Frontal cortex (tissue), 4 donors: ENCODE data around the gene CAMK2B. TPM values are rescaled to one million over a fixed set of nuclear protein-coding genes. Genes with fewer than 3 reads are reported as not detected.

Source experiments
- DNase-seq, 2 donors: peaks; one replicate each; pipeline ENCODE4 v3.0.0; 2012; ENCODE audit warnings: low spot score in 2 of 2
- FAIRE-seq: peaks from 2 replicates; lab custom pipeline; 2012; peaks lifted over from hg19 to GRCh38; lab: Jason Lieb, UNC
- total RNA-seq: library from RNA; depleted of rRNA; stranded (reverse); fragments of >200 nt; gene quantifications from one replicate; pipeline ENCODE4 v1.2.3, GENCODE V29; 2014
- donor health status: control.
- donor health status: control.
- donor health status: control.

The CAMK2B gene
- total RNA-seq, 1 donor from 2014 or later: 99.5 TPM

GRCh38 chr7:44289341-44290251, 35.8 kb downstream of the CAMK2B start:
- DNase-seq (no peak), FAIRE-seq (no peak)

GRCh38 chr7:44288811-44289340, 36.5 kb downstream of the CAMK2B start:
- FAIRE-seq: no peak
- no peak for DNase-seq

- no peak for DNase-seq
- FAIRE-seq: no peak
Measured at GRCh38 chr7:44288381-44288685, 37.1 kb downstream of the CAMK2B start.

GRCh38 chr7:44287488-44288380, 37.7 kb downstream of the CAMK2B start:
- DNase-seq: no peak
- no peak for FAIRE-seq

- no peak for FAIRE-seq
Measured at GRCh38 chr7:44286618-44287487, 38.5 kb downstream of the CAMK2B start.

GRCh38 chr7:44286182-44286617, 39.2 kb downstream of the CAMK2B start:
- no peak for DNase-seq
- FAIRE-seq: no peak

More at GRCh38 chr7:44286618-44287487, 38.5 kb downstream of the CAMK2B start:
- DNase-seq: no peak

GRCh38 chr7:44285561-44285960, 39.8 kb downstream of the CAMK2B start:
- FAIRE-seq (no peak), DNase-seq (no peak)

GRCh38 chr7:44284881-44285541, 40.4 kb downstream of the CAMK2B start:
- no peak for FAIRE-seq
- no peak for DNase-seq

GRCh38 chr7:44284216-44284615, 41.2 kb downstream of the CAMK2B start:
- FAIRE-seq (no peak), DNase-seq (no peak)

- FAIRE-seq (no peak), DNase-seq (no peak)
Measured at GRCh38 chr7:44283381-44284211, 41.8 kb downstream of the CAMK2B start.

- DNase-seq (no peak), FAIRE-seq (no peak)
Measured at GRCh38 chr7:44282601-44283171, 42.7 kb downstream of the CAMK2B start.

- DNase-seq (no peak), FAIRE-seq (no peak)
Measured at GRCh38 chr7:44281811-44282600, 43.4 kb downstream of the CAMK2B start.

- no peak for FAIRE-seq
Measured at GRCh38 chr7:44280993-44281721, 44.2 kb downstream of the CAMK2B start.

GRCh38 chr7:44280636-44280992, 44.8 kb downstream of the CAMK2B start:
- DNase-seq (no peak), FAIRE-seq (no peak)

More at GRCh38 chr7:44280993-44281721, 44.2 kb downstream of the CAMK2B start:
- DNase-seq: no peak

GRCh38 chr7:44279731-44280505, 45.5 kb downstream of the CAMK2B start:
- FAIRE-seq (no peak), DNase-seq (no peak)

GRCh38 chr7:44279286-44279685, 46.1 kb downstream of the CAMK2B start:
- no peak for FAIRE-seq
- no peak for DNase-seq
